ENCODE results near the gene TBC1D10A.

Gene TBC1D10A

GRCh38 chr22:30320021-30320556 is 6.7 kb downstream of the TBC1D10A start:
- no peak for DNase-seq

- no peak for DNase-seq
Measured at GRCh38 chr22:30318799-30319419, 7.8 kb downstream of the TBC1D10A start.

- no peak for DNase-seq
Measured at GRCh38 chr22:30317778-30318177, 9.0 kb downstream of the TBC1D10A start.

GRCh38 chr22:30315962-30316576 is 10.7 kb downstream of the TBC1D10A start:
- no peak for DNase-seq

- peak; percentile 73 for DNase-seq
Measured at GRCh38 chr22:30314915-30315314, 11.8 kb downstream of the TBC1D10A start.

- no peak for DNase-seq
Measured at GRCh38 chr22:30313527-30314363, 13.0 kb downstream of the TBC1D10A start.

GRCh38 chr22:30312053-30312452 is 14.7 kb downstream of the TBC1D10A start:
- no peak for DNase-seq

GRCh38 chr22:30310881-30311771 is 15.6 kb downstream of the TBC1D10A start:
- no peak for DNase-seq

- DNase-seq: no peak
Measured at GRCh38 chr22:30309951-30310741, 16.6 kb downstream of the TBC1D10A start.

GRCh38 chr22:30308518-30309230 is 18.1 kb downstream of the TBC1D10A start:
- peak; percentile 36 for DNase-seq

GRCh38 chr22:30308093-30308492 is 18.6 kb downstream of the TBC1D10A start:
- no peak for DNase-seq

GRCh38 chr22:30307041-30307574 is 19.6 kb downstream of the TBC1D10A start:
- DNase-seq: no peak

GRCh38 chr22:30306627-30307011 is 20.1 kb downstream of the TBC1D10A start:
- no peak for DNase-seq

GRCh38 chr22:30305906-30306626 is 20.7 kb downstream of the TBC1D10A start:
- DNase-seq: peak; percentile 81

GRCh38 chr22:30305519-30305905 is 21.2 kb downstream of the TBC1D10A start:
- peak; percentile 87 for DNase-seq

- DNase-seq: no peak
Measured at GRCh38 chr22:30304495-30305244, 22.1 kb downstream of the TBC1D10A start.

- no peak for DNase-seq
Measured at GRCh38 chr22:30302810-30303138, 24.0 kb downstream of the TBC1D10A start.

GRCh38 chr22:30301995-30302809 is 24.5 kb downstream of the TBC1D10A start:
- peak; percentile 21 for DNase-seq

- DNase-seq: no peak
Measured at GRCh38 chr22:30299322-30299721, 27.4 kb downstream of the TBC1D10A start.

All from activated CD4-positive, alpha-beta T cell treated with anti-CD3 and anti-CD28 coated beads, Interleukin-2, Interleukin-6, amounts not matched to agents 100 ng/mL and 50 ng/mL, durations not matched to agents 16 hours and 8 hours (primary cell).